Forelimb muscle (tissue), 1 donor: ENCODE results near the gene CNPY4. TPM values are rescaled to one million over a fixed set of nuclear protein-coding genes. Genes with fewer than 3 reads are reported as not detected.

Experiments
- DNase-seq: peaks from one replicate; pipeline ENCODE4 v3.0.0-alpha.2; 2013; ENCODE audit warnings: low read depth
- polyA plus RNA-seq: library from polyadenylated mRNA; unstranded; fragments of 120-200 nt; gene quantifications from one replicate; pipeline ENCODE4 v1.2.1, GENCODE V29; 2013; ENCODE audit not compliant: insufficient read length

The CNPY4 gene
- polyA plus RNA-seq, 1 donor = 33.8 TPM

DNA sequence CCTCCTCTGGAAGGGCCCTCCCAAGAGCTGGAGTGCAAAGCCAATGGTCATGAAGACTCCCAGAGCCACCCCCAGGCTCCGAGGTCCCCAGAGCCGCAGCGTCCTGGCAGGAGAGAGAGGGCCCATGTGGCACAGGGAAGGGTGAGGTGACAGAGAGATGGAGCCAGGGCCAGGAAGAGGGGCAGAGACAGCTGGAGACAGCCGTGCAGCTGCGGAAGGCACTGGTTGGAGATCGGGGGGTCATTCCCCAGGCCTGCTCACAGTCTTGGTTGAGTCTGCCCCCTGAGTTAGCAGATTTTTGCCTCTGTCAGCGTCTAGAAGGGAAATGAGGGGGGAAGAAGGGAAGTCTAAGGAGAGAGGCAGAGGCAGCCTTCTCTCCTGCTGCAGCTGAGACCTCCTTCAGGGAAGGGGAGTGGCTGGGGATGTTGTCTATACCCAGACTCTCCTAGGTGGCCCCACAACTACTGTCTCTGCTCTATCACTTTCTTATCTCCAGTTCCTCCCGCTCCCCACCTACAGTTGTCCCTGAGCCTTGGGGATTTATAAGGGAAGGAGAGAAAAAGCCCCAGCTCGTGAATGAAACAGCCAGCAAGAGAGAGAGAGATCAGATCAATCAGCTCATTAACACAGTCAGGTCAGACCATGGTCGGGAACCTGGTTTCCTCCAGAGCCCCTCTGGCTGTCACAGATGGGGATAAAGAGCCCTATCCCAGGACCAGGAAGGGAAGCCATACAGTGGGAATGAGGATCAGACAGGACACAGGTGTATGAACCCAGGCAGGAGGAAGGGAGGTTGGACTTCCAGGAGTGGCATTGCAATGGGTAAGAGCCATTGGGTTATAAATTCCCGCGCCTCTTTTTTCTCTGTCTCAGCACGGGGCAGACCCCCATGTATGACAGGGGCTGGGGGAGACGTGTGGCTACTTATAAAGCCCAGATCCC lies 47.8 kb downstream of the CNPY4 start:
- DNase-seq = no peak

DNA sequence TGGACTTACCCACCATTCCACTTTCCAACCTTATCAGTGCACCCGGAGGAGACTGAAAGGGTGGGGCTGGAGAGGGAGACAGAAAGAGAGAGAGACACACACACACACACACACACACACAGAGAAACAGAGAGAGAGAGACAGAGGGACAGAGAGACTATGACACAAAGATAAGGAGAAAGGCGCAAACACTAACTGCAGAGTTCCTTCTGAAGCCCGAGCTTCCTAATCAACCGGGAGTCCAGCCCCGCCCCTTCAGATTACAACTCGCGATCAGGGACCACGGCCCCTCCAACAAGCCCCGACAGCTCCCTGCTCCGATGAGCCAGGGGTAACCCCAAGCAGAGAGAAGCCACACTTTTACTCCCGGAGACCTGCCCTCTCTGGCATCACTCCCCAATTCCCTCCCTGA lies 48.5 kb downstream of the CNPY4 start:
- DNase-seq = no peak

DNA sequence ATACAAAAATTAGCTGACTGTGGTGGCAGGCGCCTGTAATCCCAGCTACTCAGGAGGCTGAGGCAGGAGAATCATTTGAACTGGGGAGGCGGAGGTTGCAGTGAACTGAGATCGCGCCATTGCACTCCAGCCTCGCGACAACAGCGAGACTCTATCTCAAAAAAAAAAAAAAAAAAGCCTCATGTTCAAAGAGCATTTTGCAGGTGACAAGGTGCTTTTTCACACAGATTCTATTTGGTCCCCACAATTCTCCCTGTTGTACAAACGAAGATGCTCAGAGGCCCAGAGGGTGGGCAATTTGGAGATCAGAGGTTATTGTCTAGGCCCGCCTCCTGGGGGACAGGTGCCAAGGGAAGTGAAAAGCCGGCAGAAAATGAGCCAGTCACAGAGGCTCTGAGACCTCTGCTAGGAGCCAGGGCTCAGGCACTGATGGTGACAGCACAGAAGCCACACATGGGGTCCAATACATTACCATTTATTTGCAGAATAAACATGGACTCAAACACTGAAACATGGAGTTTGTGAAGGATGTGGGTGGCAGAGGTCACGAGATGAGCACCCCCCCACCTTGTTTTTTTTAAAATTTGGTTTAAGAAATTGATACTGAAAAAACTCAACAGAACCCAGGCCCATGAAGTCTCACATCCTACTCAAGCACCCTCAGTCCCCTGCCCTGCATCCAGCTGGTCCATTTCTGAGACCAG lies 49.9 kb downstream of the CNPY4 start:
- DNase-seq = no peak

DNA sequence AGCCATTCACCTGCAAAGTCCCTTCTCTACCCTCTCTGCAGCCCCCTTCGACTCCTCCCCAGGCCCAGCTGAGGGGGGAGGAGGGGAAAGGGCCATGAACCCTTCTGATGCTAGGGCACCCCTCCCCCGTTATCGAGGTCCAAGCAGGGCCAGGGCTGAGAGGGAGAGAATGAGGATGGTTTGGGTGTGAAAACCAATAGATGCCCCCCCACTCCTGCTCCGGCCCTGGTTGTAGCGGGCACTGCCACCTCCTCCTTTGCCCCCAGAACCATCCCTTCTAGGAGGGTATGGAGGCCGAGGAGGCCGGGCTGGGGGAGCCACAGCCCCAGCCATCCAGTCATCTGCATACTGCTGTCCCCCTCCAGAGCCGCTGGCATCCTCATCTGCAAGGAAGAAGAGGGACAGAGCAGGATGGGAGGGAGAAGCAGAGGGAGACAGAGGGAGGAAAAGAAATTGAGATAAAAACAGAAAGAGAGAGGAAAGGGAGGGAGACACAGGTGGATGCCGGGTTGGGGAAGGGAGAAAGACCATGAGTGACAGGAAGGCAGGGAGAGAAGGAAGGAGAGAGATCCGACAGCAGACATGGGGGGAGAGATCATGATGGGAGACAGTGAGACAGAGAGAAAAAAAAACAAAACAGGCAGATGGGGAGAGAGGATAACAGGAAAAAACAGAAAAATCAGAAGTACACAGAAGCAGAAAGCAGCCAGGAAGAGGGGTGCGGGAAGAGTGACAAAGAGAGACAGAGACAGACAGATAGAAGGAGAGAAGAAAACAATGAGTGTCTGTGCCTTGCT lies 50.9 kb downstream of the CNPY4 start:
- DNase-seq = no peak

DNA sequence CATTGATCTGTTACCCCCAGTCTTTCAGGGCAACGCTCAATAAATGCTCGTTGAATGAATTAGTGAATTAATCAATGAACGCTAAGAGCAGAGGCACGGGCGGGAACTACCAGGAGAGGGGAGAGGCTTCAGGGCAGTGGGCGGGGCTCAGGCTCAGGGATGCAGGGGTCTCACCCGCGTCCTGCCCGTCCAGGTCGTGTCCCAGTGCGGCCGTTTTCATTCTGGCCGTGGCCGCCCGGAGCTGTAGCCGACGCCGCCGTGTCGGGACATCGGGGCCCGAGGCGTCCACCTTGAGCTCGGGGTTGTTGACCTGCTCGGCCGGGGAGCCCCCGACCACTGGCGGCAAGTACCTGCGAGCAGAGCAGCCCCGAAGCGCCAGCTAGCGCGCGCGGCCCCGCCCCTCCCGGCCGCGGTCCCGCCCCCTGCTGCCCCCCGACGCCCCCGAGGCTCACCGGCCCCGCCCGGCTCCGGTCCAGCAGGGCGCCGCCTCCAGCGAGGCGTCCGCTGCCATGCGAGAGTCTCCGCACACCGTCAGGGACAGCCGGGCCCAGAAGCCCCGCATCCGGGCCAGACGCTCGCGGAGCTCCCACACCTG lies 51.8 kb downstream of the CNPY4 start:
- DNase-seq = no peak

DNA sequence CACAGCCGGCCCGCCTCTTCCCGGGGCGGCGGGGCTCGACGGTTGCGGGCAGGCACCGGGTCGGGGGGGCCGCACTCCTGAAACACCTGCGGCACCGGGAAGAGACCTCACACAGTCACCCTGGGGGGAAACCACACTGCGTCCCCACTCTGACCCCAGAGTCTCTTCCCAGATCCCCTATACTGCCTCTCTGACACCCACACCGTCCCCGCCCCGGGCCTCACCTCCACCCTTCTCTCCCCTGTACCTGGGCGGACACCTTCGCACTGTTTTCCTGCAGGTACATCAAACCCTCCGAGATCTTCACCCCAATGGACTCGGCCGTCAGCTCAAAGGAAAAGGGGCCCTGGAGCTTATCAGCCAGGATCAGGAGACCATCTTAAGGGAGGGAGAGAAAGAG lies 52.4 kb downstream of the CNPY4 start:
- no peak for DNase-seq

DNA sequence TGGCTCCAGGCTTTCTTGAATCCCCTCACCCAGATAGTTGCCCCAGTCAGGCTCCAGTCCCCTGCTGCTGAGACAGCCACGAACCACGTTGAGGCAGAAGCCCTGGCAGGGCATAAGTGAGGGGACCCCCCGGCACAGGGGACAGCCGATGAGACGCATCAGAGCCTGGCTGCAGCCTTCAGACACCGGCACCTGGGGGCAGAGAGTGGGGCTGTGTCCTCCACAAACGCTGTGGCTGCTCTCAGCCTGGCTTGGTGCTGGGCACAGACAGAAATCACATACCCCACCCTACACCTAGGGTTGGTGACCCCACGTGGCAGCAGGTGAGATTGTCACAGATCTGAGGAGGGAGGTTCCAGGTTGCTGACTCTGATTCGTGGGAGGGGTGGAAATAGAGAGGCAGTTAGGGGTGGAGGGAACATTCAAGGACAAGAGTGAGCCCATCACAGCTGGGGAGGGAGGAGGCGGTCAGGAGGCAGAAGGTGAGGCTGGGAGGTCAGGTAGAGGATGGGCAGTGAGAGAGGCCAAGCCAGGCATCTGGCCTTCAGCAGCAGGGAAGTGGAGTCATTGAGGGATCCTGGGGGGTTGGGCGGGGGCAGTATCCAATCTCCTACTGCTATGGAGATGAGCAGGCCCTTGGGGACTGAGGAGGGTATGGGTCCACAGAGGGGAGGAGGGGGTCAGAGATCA lies 54.5 kb downstream of the CNPY4 start:
- no peak for DNase-seq

DNA sequence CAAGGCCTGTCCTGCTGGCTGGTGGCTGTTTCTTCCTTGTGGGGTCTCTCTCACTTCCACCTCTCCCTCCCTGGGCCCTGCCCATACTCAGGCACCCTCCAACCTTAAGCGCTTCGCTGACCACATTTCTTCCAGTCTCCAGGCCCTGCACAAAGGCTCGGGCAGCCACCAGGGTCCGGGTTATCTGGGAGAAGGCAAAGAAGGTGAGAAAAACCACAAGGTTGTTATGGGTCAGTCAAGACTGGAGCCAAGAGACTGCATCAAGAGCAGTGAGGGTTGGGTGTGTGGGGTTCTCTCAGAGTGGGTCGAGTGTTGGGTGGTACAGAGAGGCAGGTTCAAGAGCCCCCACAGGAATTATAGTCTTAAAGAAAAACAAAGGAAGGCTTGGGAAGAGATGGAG lies 55.1 kb downstream of the CNPY4 start:
- no peak for DNase-seq

Other genes with a start within 250 kb of the CNPY4 start
- not detected for gene OR2AE1, start 242.6 kb upstream of the CNPY4 start, polyA plus RNA-seq
- 14.3 TPM for gene TRIM4, start 200.1 kb upstream of the CNPY4 start, polyA plus RNA-seq
- 0.32 TPM for gene GJC3, start 190.0 kb upstream of the CNPY4 start, polyA plus RNA-seq
- 13.2 TPM for gene AZGP1, start 143.6 kb upstream of the CNPY4 start, polyA plus RNA-seq
- 37.6 TPM for gene ZKSCAN1, start 104.0 kb upstream of the CNPY4 start, polyA plus RNA-seq
- gene ZSCAN21, start 69.9 kb upstream of the CNPY4 start, polyA plus RNA-seq = 11.5 TPM
- 27.2 TPM for gene ZNF3, start 37.9 kb upstream of the CNPY4 start, polyA plus RNA-seq
- 78.2 TPM for gene COPS6, start 30.7 kb upstream of the CNPY4 start, polyA plus RNA-seq
- gene MCM7, start 18.2 kb upstream of the CNPY4 start, polyA plus RNA-seq = 62.4 TPM
- 22.0 TPM for gene AP4M1, start 18.0 kb upstream of the CNPY4 start, polyA plus RNA-seq
- 35.3 TPM for gene TAF6, start 276 bp upstream of the CNPY4 start, polyA plus RNA-seq
- 1.5 TPM for gene MBLAC1, start 7.3 kb downstream of the CNPY4 start, polyA plus RNA-seq
- 54.1 TPM for gene LAMTOR4, start 29.3 kb downstream of the CNPY4 start, polyA plus RNA-seq
- gene TRAPPC14, start 39.1 kb downstream of the CNPY4 start, polyA plus RNA-seq = 13.0 TPM
- gene GAL3ST4, start 49.0 kb downstream of the CNPY4 start, polyA plus RNA-seq = 9.2 TPM
- 6.3 TPM for gene GPC2, start 57.7 kb downstream of the CNPY4 start, polyA plus RNA-seq
- gene STAG3, start 58.3 kb downstream of the CNPY4 start, polyA plus RNA-seq = 21.2 TPM
- 9.1 TPM for gene PVRIG, start 100.3 kb downstream of the CNPY4 start, polyA plus RNA-seq
- gene SPDYE3, start 188.1 kb downstream of the CNPY4 start, polyA plus RNA-seq = 5.7 TPM
- gene PILRB, start 238.5 kb downstream of the CNPY4 start, polyA plus RNA-seq = 20.7 TPM